MCF 10A (cell line): Measurements from ENCODE around the gene HECTD4. TPM values are rescaled to one million over a fixed set of nuclear protein-coding genes. Genes with fewer than 3 reads are reported as not detected.

Source experiments
- BruUV-seq: library from RNA; stranded (reverse); fragments of 400-500 nt; replicated peaks from 2 replicates; lab custom pipeline; 2021; lab: Mats Ljungman, UMichigan
- CTCF ChIA-PET: fragments of 300-600 bp; sonication (Branson Sonifier 250); formaldehyde crosslinking; extraction: SDS; loops from one replicate; lab custom pipeline; 2021; ENCODE audit warnings: antibody characterized with exemption, inconsistent platforms; lab: Yijun Ruan, JAX
- POLR2A ChIA-PET: fragments of 300-600, 350-650 bp; sonication (Branson Sonifier 250); formaldehyde crosslinking; extraction: SDS; loops from one replicate; lab custom pipeline; 2020; ENCODE audit warnings: antibody characterized with exemption, inconsistent platforms; lab: Yijun Ruan, JAX
- DNase-seq: peaks from one replicate; pipeline ENCODE4 v3.0.0-alpha.2; 2018; ENCODE audit not compliant: unreplicated experiment
- H3K27ac Mint-ChIP-seq: one replicate; pipeline ENCODE4 v1.8.0; 2022; ENCODE audit warnings: mild to moderate bottlenecking, low read depth, mixed read lengths; ENCODE audit not compliant: unreplicated experiment
- H3K27me3 Mint-ChIP-seq: one replicate; pipeline ENCODE4 v1.8.0; 2022; ENCODE audit warnings: mixed read lengths; ENCODE audit not compliant: insufficient read depth, unreplicated experiment
- H3K36me3 Mint-ChIP-seq: one replicate; pipeline ENCODE4 v1.8.0; 2022; ENCODE audit warnings: mild to moderate bottlenecking, moderate library complexity, mixed read lengths; ENCODE audit not compliant: insufficient read depth, unreplicated experiment
- H3K4me1 Mint-ChIP-seq: one replicate; pipeline ENCODE4 v1.8.0; 2022; ENCODE audit warnings: mixed read lengths; ENCODE audit not compliant: insufficient read depth, unreplicated experiment
- H3K4me3 Mint-ChIP-seq: one replicate; pipeline ENCODE4 v1.8.0; 2022; ENCODE audit warnings: mild to moderate bottlenecking, moderate library complexity, mixed read lengths; ENCODE audit not compliant: unreplicated experiment
- H3K9me3 Mint-ChIP-seq: one replicate; pipeline ENCODE4 v1.8.0; 2022; ENCODE audit warnings: mixed read lengths; ENCODE audit not compliant: unreplicated experiment
- intact Hi-C: fragments of 100-400 bp; cut with micrococcal nuclease; formaldehyde crosslinking; loops from 2 replicates; pipeline ENCODE4 v1.14.1; 2022
- total RNA-seq: library from RNA; stranded (reverse); gene quantifications from 2 replicates; pipeline ENCODE4 v1.2.3, GENCODE V29; 2022
- TF ChIP-seq, protein P1 (sequence below): fragments of 200-600 bp; IDR thresholded peaks from one replicate; pipeline ENCODE4 v1.8.0; 2022; ENCODE audit warnings: antibody characterized with exemption, mild to moderate bottlenecking; ENCODE audit not compliant: unreplicated experiment

Gene HECTD4
- total RNA-seq, 1 experiment from 2014 or later, result 35.2 TPM

DNA sequence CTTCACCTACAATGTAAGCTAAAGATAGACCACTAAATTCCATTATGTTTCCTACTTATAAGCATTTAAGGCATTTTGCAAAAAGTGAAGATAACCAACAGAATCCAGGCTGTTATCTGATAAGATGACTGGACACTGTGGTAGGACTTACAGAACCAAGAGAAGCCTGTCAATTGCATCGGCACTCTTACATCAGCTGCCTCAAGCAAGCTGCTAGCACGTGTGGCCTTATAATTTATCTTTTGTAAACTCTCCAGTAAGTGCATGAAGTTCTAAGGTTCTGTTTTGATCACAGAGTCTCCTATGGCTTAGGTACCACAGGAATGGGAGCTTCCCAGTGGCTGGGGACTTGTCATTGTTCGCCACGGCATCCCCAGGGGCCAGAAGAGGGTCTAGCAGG lies 168.2 kb downstream of the HECTD4 start:
- Mint-ChIP-seq H3K36me3 (peaks cover 74% of the 10 kb centered on the region), H3K27ac (no peak overlapping the region), H3K27me3 (no peaks in the 10 kb centered on the region), H3K9me3 (no peaks in the 10 kb centered on the region), H3K4me1 (peaks cover 7% of the 10 kb centered on the region), H3K4me3 (no peak overlapping the region)
- ChIA-PET POLR2A (interaction anchor here (0.6 to 0.7 kb wide), 2 partner anchors 74 to 81 kb away, joined by 3 read pairs; no protein-coding TSS in a partner anchor), CTCF (interaction anchor here (0.7 kb wide), 1 partner anchor 172 kb away, joined by 3 read pairs; no protein-coding TSS in a partner anchor)
- intact Hi-C loops, result no loop called here
- TF ChIP-seq, protein P1, sequence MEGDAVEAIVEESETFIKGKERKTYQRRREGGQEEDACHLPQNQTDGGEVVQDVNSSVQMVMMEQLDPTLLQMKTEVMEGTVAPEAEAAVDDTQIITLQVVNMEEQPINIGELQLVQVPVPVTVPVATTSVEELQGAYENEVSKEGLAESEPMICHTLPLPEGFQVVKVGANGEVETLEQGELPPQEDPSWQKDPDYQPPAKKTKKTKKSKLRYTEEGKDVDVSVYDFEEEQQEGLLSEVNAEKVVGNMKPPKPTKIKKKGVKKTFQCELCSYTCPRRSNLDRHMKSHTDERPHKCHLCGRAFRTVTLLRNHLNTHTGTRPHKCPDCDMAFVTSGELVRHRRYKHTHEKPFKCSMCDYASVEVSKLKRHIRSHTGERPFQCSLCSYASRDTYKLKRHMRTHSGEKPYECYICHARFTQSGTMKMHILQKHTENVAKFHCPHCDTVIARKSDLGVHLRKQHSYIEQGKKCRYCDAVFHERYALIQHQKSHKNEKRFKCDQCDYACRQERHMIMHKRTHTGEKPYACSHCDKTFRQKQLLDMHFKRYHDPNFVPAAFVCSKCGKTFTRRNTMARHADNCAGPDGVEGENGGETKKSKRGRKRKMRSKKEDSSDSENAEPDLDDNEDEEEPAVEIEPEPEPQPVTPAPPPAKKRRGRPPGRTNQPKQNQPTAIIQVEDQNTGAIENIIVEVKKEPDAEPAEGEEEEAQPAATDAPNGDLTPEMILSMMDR, result no peak
- no TSS peak for BruUV-seq
- no peak for DNase-seq

DNA sequence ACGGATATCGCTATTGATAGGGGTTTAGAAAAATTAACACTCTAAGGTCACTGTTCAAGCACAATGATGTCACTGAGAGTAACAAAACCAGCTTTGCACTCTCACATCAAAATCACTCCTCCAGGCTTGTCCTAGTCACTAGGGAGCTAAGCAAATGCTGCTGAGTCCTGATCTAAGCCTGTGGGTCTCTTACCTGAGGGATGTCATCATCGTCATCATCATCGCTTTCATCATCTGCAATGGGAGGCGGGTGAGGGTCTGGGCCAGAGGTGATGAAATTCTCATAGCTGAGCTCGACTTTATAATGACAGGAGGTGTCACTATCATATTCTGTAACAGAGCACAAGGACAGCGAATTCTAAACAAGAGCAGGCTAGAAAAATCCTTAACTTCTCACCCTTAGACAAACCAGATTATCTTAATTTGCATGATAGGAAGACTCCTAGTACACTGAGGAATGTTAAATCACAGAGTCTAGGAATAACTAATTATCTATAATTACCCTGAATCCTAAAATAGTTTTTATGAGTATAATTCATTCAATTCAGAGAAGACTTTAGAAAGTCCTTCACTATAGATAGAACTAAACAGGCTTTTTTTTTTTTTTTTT lies 173.8 kb downstream of the HECTD4 start:
- intact Hi-C loops, result no loop called here
- H3K36me3 Mint-ChIP-seq, result peaks cover 63% of the 10 kb centered on the region
- no peaks in the 10 kb centered on the region for H3K4me1 Mint-ChIP-seq
- H3K4me3 Mint-ChIP-seq, result no peak overlapping the region
- H3K27ac Mint-ChIP-seq, result no peak overlapping the region
- no peaks in the 10 kb centered on the region for H3K27me3 Mint-ChIP-seq
- POLR2A ChIA-PET, result interaction anchor here (0.5 kb wide), 2 partner anchors 10 to 82 kb away, joined by 3 to 4 read pairs; no protein-coding TSS in a partner anchor
- TF ChIP-seq, protein P1, result no peak
- CTCF ChIA-PET, result interaction anchor here (0.6 to 2.7 kb wide), 3 partner anchors 10 to 179 kb away, joined by 4 to 14 read pairs (median 9); no protein-coding TSS in a partner anchor
- H3K9me3 Mint-ChIP-seq, result no peaks in the 10 kb centered on the region
- BruUV-seq, result no TSS peak
- DNase-seq, result no peak

DNA sequence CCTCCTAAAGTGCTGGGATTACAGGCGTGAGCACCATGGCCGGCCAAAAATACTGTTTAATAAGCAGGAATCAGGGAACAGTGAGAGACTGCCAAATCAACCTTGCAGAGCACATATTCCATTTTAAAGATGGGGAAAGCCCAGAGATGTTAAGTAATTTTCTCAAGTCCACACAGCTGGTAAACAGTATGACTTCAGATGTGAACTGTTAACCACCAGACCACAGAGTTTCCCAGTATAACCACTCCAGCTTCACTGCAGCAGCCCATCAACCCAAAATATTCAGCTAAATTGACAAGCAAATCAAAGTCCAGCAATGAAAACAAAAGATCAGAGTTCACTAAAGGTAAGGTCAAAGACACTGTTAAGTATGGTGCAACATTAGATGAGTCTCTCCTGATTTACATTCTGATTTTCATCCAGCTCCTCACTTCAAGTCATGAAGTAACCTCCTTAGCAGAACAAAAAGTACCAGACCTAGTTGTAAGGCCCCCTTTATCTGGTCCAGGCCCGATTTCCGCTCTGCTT lies 174.8 kb downstream of the HECTD4 start:
- Mint-ChIP-seq H3K27me3 (no peaks in the 10 kb centered on the region), H3K27ac (no peak overlapping the region), H3K9me3 (no peaks in the 10 kb centered on the region), H3K4me3 (no peak overlapping the region), H3K4me1 (no peaks in the 10 kb centered on the region), H3K36me3 (peaks cover 71% of the 10 kb centered on the region)
- intact Hi-C loops, result no loop called here
- POLR2A ChIA-PET, result no interaction called here
- CTCF ChIA-PET, result interaction anchor here (1.9 to 2.7 kb wide), 2 partner anchors 9 to 180 kb away, joined by 9 to 14 read pairs; no protein-coding TSS in a partner anchor
- BruUV-seq, result no TSS peak
- TF ChIP-seq, protein P1, result no peak
- DNase-seq, result no peak

DNA sequence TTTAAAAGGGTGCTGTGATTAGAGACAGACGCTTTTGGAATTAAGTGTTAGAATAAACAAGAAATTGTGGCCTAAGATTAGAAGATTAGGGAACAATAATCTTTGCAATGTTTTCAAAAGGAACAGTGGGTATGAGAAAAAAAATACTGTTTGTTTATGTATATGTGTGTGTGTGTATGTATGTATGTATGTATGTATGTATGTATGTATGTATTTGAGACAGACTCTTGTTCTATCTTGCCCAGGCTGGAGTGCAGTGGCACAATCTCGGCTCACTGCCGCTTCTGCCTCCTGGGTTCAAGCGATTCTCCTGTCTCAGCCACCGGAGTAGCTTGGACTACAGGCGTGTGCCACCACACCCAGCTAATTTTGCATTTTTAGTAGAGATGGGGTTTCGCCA lies 175.3 kb downstream of the HECTD4 start:
- Mint-ChIP-seq H3K4me1 (no peaks in the 10 kb centered on the region), H3K27me3 (no peaks in the 10 kb centered on the region), H3K9me3 (no peaks in the 10 kb centered on the region), H3K36me3 (peaks cover 66% of the 10 kb centered on the region), H3K4me3 (no peak overlapping the region), H3K27ac (no peak overlapping the region)
- no TSS peak for BruUV-seq
- CTCF ChIA-PET, result interaction anchor here (1.9 to 2.7 kb wide), 2 partner anchors 8 to 181 kb away, joined by 9 to 14 read pairs; no protein-coding TSS in a partner anchor
- TF ChIP-seq, protein P1, result no peak
- no peak for DNase-seq
- POLR2A ChIA-PET, result interaction anchor here (0.7 kb wide), 1 partner anchor 17 kb away, joined by 3 read pairs; no protein-coding TSS in a partner anchor
- intact Hi-C loops, result no loop called here
